ENCODE data around the gene PTCH2.
"Not testable (repeated sequence)": the region's sequence is repeated elsewhere in the genome, so short reads cannot be mapped to it uniquely, and the experiment has no call there.

The PTCH2 gene

DNA sequence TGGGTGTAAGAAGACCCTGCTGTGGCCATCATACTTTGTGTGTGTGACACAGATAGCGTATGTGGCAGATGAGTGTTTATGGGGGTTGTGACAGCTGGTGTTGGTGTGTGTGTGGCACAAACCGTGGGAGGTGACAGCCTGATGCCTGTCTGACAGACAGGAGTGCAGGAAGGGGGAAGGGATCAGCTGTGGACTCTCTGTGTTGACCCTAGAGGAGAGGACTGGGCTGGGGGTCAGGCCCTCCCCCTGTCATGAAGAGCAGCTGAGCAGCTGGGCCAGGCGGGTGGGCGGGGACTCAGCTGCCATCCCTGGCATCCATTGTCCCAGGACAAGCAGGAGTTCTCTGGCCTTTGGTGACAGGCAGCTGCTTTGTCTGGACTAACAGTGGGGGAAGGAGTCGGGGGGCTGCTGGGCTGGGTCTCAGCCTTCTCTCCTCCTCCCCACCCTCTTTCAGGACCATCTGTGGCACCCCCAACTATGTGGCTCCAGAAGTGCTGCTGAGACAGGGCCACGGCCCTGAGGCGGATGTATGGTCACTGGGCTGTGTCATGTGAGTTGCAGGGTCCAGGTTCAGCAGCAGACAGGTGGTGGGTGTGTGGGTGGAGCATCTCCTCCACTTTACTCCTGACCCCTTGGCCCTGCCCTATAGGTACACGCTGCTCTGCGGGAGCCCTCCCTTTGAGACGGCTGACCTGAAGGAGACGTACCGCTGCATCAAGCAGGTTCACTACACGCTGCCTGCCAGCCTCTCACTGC, 40.6 kb downstream of the PTCH2 start:
- DNase-seq (ENCODE audit: low read depth), result no peak

DNA sequence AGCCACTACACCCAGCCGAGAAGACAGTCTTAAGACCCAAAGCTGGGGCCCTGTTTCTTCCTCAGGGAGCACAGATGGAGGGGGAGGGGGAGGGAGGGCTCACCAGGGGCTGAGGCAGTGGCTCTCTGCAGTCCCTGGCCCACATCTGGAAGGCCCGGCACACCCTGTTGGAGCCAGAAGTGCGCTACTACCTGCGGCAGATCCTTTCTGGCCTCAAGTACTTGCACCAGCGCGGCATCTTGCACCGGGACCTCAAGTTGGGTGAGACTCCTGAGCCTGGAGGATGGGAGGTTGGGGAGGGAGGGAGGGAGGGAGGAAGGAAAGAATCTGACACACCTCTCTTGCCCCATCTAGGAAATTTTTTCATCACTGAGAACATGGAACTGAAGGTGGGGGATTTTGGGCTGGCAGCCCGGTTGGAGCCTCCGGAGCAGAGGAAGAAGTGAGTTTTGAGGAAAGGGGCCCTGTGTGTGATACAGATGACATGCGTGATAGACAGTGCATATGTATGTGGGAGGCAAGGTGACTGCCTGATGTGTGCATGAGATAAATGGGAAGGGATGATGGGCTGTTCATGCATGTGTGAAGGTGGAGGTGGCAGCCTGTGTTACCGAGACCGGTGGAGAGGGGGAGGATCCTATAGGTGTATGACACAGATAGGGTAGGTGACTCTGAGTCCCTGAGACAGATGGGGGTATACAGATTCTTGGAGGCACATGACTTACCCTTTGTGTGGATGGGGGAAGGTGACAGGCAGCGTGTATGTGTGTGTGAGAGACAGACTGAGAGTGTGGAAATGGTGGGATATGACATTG, 41.4 kb downstream of the PTCH2 start:
- DNase-seq (ENCODE audit: low read depth), result no peak

DNA sequence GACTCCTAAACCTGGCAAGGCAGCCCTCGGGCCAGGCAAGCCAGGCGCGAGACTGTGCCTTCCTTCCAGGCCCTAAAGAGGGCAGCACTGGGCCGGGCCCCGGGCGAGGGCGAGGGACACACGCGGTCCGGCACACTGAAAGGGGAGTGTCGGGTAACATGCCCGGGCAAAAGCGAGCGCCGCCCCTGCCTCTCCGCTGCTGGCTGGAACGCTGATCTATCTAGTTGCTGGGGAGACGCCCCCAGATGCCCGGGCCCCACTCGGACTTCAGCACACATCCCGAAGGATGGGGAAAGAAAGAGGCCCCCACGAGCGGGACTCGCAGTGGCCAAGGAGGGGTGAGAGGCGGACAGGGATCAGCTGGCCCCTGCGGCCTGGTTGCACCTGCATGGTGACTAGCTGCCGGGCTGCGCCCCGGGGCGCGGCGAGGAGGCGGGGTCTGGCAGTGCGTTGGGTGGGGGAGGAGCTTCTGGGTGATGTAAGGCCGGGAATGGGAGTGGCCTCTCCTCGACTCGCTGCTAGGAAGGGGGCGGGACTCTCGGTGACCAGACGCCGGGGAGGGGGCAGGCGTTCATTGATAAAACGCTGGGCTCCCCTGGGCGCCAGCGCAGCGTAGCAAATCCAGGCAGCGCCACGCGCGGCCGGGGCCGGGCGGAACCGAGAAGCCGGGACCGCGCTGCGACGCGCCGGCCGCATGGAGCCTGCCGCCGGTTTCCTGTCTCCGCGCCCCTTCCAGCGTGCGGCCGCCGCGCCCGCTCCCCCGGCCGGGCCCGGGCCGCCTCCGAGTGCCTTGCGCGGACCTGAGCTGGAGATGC, 43.1 kb downstream of the PTCH2 start, which contains the start of gene PLK3:
TSS of gene PLK3 (plus strand) at position 608 of the 815 bp plus-strand sequence. CDS start at position 695, 87 bp downstream.
- DNase-seq (ENCODE audit: low read depth), result peak; percentile 96

DNA sequence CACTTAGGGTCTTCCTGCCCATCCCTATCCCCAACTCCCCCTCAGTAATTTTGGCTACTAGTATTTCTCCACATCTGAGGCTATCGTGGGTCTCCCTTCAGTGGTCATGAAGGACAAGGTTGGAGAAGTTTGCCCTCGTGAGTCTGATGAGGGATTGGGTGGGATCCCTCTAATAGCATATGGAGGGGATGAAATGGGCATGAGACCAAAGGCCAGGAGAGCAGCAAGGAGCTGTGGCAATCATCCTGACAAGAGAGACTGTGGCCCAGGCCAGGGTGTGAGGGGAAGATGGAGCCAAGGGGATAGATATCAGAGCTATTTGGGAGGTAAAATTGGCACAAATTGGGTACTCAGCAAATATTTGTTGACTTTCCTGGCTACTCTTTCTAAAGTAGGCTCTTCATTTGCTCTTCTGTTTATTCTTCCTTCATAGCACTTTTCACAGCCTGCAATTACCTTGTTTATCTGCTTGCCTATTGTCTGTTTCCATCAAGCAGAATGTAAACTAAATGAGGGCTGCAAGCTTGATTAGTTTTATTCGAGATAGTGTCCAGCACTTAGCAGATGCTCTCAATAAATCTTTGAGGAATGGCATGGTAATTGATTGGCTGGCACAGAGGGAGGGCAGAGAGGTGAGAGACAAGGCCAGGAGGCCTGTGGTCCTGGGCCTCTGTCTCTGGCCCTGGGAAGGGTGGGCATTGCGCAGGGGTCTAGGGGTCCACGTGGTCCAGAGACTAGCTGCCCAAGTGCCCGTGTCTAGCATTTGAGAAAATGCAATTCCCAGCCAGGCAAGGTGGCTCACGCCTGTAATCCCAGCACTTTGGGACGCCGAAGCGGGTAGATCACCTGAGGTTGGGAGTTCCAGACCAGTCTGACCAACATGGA, 44.3 kb downstream of the PTCH2 start:
- no peak for DNase-seq (ENCODE audit: low read depth)

DNA sequence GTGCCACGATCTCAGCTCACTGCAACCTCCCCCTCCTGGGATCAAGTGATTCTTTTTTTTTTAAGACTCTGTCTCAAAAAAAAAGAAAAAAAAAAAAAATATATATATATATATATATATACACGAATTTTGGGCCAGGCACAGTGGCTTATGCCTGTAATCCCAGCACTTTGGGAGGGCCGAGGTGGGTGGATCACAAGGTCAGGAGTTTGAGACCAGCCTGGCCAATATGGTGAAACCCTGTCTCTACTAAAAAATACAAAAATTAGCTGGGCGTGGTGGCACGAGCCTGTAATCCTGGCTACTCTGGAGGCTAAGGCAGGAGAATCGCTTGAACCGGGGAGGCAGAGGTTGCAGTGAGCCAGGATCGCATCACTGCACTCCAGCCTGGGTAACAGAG, 45.2 kb downstream of the PTCH2 start:
- DNase-seq (ENCODE audit: low read depth), result not testable (repeated sequence)

DNA sequence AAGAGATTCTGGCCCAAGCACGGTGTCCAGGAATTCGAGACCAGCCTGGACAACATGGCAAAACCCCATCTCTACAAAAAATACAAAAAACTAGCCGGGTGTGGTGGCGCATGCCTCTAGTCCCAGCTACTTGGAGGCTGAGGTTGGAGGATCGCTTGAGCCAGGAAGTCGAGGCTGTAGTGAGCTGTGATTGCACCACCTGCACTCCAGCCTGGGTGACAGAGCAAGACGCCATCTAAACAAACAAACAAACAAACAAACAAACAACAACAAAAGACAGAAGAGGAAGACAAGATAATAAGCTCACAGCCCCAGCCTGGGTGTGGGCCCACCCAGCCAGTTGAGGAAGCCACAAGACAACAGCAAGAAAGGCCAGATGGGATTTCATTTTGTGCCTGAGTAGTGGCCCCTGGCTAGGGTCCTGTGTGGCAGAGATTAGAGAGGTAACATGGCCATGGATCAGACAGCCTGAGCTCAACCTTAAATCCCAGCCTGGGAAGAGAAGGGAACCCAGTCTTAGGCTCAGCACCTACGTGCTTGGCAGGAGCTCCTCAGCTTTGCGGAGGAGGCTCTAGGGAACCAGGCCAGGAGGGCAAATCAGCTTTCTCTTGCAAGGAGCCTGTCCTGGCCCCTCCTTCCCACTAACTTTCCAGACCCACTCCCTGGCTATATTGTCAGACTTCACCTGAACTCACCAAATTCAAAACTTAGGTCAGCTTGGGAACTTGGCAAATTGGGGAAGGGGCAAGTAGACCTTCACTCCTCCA, 50.1 kb downstream of the PTCH2 start:
- no peak for DNase-seq (ENCODE audit: low read depth)

DNA sequence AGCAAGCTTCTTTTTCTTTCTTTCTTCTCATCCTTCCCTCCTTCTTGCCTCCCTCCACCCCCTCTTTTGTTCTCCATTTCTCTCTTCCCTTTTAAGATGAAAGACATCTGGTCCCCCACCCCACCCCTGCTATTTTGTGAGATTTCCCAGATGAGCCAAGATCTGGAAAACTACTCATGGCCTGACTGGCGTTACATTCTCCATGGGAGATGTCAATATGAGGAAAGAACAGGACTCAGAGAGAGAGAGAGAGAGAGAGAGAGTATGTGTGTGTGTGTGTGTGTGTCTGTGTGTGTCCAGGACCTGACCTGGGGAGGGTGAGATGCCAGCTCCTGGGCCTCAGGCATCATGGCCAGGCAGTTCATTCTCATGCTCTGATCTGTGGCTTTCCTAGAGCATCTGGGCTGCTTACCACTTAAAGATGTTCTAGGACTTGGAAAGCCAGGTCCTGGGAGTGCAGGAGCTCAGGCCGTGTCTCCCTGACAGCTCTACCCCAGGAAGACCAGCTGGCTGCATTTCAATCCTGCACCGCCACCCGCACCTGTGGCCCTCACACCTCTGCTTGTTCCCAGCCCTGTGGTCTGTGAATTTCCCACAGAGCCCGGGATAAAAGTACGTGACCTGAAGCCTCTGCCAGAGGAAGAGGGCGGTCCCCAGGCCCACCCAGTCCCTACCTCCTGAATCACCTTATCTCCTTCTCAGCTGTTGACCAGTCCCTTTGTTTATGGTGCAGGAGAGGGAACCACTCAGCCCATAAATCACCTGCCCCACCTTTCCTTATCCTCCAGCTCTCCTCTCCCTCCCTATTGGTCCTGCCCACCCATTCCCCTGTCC, 51.9 kb downstream of the PTCH2 start:
- DNase-seq (ENCODE audit: low read depth), result no peak

DNA sequence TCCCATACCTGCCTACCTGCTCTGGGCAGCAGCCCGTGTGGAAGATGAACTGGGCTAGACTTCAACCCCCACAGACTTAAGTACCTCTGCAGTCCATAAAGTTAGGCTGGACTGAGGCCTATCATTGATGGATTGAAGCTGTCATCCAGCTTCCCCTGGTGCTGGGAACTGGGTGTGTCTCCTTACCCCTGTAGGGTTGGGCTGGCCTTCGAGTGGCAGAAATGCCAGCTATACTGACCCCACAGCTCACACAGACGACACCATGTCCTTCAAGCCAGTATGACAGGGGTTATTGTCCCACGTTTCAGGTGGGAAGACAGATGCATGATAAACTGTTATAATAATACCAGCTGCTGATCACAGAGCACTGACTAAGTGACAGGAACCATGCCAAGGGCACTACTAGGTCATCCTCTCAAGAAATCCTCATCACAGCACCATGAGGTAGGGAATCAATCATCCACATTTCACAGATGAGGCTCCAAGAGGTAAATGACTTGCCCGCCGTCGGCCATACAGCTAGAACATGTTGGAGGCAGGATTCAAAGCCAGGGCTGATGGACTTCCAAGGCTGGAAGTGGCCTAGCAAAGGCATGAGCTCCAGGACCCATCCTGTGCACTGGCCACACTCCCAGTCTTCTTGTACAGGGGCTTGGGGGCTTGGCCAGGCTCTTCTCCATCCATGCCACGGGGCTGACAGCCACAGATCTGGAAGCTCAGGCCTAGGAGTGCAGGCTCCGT, 54.8 kb downstream of the PTCH2 start, which contains the start of gene BEST4:
TSS of gene BEST4 (minus strand) at position 51 of the 741 bp plus-strand sequence. CDS start 465 bp downstream, outside the sequence.
- no peak for DNase-seq (ENCODE audit: low read depth)

DNA sequence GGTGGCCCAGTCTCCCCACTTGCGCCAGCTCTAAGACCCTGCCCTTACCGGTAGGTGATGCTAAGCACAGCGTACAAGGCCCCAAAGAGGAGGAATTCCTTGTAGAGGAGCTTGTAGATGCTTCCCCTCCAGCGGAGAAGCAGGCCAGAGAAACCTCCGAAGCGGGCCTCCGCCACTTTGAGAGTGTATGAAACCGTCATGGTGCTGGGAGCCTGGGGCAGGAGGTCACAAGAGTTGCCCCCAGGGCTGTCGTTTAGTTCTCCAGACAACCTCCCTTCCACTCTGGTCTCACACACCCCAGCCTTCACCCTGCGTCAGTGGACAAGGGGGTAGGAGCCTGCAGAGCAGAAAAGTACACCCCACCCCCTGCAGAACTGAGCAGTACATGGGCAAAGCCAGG, 55.5 kb downstream of the PTCH2 start:
- DNase-seq (ENCODE audit: low read depth), result no peak

DNA sequence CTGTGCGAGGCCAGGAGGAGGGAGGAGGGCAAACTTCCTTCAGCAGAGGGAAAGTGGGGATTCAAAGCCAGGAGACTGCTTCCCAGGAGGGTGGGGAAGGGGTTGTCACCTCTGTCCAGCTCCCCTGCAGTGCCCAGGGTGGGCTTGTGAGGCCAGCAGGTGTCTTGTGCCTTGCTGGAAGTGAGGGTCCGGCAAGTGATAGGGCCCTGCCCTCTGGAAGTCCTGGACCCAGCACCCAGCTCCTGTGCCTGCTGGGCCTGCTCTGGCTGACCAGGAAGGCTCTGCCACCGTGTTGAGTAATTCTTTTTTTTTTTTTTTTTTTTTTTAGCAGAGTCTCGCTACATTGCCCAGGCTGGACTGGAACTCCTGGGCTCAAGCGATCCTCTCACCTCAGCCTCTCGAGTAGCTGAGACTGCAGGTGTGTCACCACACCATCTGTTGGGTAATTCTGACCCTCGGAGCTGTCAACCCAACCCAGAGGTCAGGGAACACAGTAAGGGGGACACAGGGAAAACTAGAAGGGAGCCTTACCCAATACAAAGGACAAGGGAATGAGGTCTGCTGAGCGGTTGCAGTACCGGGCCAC, 56.1 kb downstream of the PTCH2 start:
- DNase-seq (ENCODE audit: low read depth), result no peak

DNA sequence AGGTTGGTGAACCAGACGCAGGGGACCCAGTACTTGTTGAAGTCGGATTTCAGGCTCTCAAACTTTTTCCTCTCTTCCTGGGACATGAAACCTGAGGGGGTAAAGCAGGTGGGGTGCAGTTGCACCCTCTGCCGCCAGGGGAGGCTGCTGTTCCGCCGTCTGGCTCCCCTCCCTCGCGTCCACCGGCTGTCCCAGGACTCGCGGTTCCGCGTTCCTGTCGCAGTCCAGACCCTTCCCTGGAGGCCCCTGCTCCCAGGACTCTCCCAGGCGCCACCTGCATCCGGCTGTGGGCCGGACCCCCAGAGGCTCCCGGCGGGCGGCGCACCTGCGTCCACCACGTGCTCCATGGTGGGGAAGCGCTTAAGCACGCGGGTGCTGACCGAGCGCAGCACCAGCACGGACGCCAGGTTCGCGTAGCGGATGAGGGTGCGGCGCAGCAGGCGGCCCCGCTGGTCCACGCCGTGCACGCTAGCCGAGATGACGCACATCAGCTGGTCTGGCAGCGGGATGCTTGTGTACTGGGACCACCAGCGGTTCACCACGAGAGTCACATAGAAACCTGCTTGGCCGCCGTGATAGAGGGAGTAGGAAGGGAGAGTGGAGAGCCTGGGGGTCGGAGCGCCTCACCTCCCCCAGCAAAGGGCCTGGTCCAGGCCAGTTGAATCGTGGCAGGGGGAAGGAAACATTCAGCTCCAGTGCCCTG, 56.8 kb downstream of the PTCH2 start:
- DNase-seq (ENCODE audit: low read depth), result peak; percentile 70

DNA sequence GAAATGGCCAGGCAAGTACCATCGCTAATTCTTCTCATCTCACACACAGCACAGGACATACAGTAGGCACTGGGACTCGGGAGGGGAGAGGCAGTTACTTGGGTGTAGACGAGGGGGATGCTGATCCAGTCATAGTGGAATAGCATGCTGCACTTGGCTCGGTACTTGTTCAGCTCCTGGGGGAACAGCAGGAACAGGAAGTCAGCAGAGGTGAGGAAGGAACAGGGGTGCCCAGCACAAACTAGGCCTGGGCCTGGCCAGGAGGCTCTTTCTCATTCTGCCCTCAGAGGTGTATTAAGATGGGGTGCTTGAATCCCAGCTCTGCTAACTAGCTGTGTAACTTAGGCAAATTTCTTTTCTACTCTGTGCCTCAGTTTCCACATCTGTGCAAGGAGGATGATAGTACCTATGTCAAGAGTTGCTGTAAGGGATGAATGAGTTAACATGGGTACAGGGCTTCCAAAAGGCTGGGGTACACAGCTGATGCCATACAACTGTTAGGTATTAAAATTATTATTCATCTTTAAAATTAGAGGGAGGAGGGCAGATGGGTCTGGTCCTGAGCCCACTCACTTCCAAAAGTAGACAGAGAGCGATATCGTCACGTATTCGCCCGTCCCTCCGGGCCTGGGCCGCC, 57.4 kb downstream of the PTCH2 start:
- DNase-seq (ENCODE audit: low read depth), result no peak

DNA sequence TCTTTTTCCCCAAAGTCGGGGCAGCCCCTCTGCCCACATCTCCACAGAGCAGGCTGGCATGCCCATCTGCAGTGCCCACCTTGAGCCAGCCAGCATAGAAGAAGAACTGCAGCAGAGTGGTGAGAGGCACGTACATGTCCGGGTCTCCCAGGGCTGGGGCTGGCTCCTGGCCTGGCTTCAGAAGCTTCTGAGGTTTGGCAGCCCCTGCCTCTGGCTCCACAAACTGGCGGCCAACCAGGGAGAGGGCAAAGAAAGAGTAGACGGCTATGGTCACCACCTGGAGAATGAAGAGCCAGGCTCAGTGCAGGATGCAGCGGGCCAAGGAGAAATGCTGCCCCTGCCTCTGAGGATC, 58.0 kb downstream of the PTCH2 start:
- no peak for DNase-seq (ENCODE audit: low read depth)

DNA sequence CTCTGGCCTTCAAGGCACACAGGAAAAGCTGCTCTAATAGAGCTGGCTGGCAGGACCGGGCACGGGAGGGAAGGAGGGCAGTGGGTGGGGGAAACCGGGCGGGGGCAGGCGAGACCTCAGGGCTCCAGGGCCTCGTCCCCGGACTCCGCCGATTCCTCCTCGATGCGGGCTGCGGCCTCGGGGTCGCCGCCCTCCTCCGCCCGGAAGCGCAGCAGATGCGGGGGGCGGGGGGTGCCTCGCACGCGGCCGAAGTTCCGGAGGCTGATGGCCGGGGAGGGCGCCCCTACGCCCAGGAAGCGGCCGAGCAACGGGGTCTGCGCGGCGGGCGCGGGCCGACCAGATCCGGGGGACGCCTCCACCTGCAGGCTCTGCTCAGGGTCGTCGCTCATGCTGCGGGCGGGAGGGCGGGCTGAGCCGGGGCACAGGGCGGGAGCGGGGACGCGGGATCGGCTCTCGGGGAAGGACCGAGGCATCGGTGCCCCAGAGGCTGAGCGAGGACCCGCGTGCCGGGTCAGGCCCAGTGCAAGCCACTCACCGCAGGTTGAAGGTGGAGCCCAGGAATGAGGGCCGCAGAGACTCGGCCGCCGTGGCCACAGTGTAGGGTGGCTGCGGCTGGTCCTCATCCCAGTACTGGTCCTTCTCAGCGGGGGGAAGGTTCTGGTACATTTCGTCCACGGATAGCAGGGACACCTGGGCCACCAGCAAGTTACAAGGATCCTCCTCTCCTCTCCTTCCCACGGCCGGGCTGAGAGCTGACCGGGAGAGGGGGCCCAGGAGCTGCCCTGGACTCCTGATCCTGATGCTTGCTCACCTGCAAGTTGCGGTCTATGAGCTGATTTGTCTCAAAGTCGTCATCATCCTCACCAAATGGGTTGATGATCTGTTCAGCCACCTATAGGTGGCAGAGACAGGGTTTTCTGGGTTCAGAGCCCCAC, 58.7 kb downstream of the PTCH2 start:
- no peak for DNase-seq (ENCODE audit: low read depth)

DNA sequence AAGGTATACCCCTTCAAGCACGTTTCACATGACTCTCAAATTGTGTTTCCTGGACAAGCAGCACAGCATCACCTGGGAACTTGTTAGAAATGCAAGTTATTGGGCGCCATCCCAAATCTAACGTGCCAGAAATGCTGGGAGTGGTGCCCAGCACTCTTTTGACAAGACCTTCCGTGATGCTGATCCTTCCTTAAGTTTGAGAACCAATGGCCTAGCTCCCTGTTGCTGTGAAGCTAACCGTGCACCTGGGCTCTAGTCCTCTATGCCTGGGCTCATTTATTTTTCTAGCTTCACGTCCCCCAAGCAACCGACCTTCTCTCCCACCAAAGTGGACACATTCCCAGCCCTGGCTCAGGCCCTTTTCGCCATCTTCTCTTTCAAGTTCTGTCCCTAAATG, 59.4 kb downstream of the PTCH2 start:
- no peak for DNase-seq (ENCODE audit: low read depth)

DNA sequence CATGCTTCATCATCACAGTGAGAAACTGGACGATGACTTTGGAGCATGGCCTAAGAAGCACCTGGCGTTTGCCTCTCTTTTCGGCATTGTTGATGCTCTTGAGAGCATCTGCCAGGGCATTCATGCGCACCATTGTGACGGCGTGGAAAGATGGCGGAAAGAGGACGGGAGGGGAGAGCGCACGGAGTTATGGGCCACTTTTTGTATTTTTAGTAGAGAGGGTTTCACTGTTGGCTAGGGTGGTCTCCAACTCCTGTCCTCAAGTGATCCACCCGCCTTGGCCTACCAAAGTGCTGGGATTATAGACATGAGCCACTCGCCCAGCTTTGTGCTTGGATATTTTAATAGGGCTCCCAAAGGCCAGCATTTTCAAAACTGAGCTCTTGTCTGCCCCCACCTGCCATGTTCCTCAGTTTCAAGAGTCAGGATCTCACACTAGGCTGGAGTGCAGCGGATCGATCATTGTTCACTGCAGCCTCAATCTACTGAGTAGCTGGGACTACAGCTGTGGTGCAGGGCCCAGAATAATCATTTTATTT, 62.4 kb downstream of the PTCH2 start:
- DNase-seq (ENCODE audit: low read depth), result no peak
